Prostate gland (tissue), 2 donors: ENCODE measurements around the gene TPPP.

Experiments used
- POLR2A ChIP-seq: fragments of 450-650 bp; IDR thresholded peaks from one replicate; pipeline ENCODE4 v1.6.1; 2016; ENCODE audit warnings: antibody characterized with exemption, mild to moderate bottlenecking
- TF ChIP-seq, protein P1 (sequence below), 4 experiments: fragments of 200-600 bp in 2 of 4; fragments of 450-650 bp in 2 of 4; sonication (generic) in 2 of 4; IDR thresholded peaks; 1 replicate in 3 of 4; 2 replicates in 1 of 4; pipeline ENCODE4 v1.5.1; 2016 to 2019; ENCODE audit warnings: antibody characterized with exemption in 4 of 4, mild to moderate bottlenecking in 2 of 4, moderate library complexity in 2 of 4

DNA sequence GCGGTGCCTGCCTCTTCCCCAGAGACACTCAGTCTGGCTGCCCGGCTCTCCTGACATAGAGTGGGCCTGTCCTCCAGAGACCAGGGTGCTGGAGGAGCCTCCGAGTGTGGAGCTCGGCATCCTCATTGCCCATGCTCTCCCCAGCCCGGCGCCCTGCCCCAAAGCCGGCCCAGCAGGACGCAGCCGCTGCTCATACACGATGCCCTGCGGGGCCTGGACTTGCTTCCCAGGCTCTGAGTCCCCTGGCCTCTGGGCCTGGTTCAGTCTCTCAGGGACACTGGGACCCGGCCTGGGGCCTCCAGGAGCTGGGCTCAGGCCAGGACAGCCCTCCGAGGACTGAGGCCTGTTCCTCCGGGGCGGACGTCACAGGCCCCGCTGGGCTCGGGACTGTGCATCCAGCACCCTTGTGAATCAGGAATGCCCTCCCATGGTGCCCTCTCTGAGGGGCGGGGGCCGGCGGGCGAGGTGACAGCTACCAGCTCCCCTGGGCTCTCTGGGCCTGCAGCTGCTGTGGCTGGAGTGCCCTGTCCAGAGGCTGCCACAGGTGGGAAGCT is 23.2 kb downstream of the TPPP start:
- TF ChIP-seq POLR2A, result no peak
- TF ChIP-seq, protein P1, sequence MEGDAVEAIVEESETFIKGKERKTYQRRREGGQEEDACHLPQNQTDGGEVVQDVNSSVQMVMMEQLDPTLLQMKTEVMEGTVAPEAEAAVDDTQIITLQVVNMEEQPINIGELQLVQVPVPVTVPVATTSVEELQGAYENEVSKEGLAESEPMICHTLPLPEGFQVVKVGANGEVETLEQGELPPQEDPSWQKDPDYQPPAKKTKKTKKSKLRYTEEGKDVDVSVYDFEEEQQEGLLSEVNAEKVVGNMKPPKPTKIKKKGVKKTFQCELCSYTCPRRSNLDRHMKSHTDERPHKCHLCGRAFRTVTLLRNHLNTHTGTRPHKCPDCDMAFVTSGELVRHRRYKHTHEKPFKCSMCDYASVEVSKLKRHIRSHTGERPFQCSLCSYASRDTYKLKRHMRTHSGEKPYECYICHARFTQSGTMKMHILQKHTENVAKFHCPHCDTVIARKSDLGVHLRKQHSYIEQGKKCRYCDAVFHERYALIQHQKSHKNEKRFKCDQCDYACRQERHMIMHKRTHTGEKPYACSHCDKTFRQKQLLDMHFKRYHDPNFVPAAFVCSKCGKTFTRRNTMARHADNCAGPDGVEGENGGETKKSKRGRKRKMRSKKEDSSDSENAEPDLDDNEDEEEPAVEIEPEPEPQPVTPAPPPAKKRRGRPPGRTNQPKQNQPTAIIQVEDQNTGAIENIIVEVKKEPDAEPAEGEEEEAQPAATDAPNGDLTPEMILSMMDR (IDR thresholded peaks at IDR 0.05), result no peak
